Stromal cell of bone marrow (primary cell): Measurements from ENCODE around the gene C16orf54.
A peak's percentile ranks its signal among the peaks of the same experiment; 100 is the strongest.
"Not testable (repeated sequence)": the region's sequence is repeated elsewhere in the genome, so short reads cannot be mapped to it uniquely, and the experiment has no call there.

Source experiments
- DNase-seq: peaks from one replicate; pipeline ENCODE4 v3.0.0-alpha.2; 2012; ENCODE audit warnings: low read depth

Gene C16orf54

DNA sequence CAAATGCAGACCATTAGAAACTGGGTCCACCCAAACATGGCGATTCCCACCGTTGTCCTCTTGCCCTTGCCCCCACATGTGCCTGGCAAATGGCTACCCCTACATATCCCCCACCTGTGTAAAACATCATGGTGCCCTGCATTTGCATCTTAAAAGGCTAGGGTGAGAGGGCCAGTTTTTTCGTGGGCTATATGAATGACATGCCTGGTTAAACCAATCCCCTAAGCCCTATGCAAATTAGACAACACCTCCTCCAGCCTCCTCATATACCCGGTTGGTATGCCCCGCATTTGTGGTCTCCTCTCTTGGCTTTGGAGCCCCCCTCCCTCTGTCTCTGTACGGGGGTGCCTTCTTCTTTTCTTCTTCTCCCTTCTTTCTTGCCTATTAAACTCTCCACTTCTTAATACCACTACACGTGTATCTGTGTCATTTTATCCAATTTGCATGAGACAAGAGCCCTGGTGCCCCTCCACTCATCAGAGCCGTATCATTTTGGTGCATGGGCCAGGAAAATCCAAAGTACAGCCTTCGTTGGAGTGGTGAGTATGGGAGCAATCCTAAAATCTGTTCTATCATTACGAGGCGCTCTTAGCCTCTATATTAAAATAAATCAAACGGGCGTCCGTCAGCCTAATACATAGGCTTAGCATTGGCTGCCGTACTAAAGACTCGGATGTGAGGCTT lies 36.7 kb downstream of the C16orf54 start:
- DNase-seq = no peak

DNA sequence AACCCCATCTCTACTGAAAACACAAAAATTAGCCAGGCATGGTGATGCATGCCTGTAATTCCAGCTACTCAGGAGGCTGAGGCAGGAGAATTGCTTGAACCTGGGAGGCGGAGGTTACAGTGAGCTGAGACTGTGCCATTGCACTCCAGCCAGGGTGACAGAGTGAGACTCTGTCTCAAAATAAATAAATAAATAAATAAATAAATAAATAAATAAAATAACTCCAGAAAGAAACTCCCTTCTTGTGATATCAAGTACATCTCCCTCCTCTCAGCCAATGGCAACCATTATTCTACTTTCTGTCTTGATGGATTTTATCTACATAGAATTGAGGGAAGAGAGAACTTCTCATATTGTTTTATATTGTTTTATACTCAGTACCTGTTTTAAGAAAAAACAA lies 38.6 kb downstream of the C16orf54 start:
- not testable (repeated sequence) for DNase-seq

DNA sequence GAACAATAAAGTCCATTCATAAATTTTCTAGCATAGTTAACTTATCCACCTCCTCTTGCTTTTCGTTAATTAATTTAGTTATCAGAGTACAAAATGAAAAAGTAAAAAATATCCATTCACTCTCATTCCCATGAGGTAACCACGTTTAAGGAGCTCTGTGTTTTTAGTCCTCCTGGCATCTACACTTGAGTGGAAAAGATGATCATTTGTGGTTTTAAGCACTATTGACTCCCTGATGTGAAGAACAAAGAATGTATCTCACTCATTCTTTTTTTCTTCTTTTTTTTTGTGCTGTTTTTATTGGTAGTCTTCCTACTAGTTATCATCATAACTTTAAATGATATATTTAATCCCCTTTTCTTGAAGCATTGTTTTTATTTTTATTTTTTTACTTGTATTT lies 40.8 kb downstream of the C16orf54 start:
- no peak for DNase-seq

DNA sequence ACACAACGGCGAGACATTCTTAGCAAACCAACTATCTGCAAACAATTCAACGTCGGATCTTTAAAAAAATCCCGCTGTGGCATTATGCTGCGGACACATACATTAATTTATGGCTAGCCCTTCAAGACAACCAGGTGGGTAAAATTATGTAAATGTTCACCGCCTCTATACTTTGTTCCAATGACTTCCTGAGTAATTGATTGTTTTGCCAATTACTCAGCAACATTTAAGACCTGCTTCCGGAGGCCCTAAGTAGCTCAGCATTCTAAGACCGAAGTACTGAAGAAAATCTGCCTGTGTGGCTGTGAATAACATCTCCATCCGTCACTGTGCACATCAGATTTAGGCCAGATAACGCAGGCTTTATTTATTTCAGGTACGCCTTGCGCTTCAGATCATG lies 43.5 kb downstream of the C16orf54 start:
- DNase-seq = no peak

DNA sequence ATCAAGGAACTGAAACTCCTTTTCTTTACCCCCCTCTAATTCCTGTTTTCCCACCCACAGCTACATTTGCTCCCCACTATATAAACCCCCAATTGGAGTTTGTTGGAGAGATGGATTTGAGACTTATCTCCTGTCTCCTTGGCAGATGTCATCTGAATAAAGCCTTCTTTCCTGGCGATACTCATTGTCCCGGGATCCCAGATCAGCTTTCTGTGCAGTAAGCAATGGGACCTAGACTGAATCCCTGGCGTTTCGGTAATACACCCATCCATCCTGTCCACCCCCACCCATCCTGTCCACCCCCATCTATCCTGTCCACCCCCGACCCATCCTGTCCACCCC lies 44.6 kb downstream of the C16orf54 start:
- no peak for DNase-seq

DNA sequence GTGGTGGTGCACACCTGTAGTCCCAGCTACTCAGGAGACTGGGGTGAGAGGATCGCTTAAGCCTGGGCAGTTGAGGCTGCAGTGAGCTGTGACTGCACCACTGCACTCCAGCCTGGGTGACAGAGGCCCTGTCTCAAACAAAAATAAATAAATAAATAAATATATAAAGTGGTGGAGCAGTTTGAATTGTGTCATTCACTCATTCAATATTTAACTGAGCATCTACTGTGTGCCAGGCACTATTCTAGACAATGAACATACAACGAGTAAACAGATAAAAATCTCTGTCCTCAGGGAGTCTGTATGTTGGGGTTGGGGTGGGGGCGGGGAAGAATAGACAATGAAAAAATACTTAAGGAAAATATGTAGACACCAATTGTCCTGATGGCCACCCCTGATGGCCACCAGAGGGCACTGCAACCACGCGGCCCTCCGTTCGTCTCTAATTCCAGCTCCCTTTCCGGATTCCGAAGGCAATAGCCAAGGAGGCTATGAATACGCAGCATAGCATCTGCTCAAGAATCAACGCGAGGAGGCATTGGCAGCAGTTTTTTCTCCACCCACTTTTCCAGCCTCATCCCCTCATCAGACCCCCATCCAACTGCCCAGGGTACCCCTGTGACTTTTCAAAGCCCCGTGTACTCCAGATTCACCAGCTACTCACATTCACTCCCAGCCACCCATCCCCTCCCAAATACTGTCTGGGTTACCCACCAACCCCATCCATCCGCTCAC lies 45.4 kb downstream of the C16orf54 start:
- peak; percentile 83 for DNase-seq

DNA sequence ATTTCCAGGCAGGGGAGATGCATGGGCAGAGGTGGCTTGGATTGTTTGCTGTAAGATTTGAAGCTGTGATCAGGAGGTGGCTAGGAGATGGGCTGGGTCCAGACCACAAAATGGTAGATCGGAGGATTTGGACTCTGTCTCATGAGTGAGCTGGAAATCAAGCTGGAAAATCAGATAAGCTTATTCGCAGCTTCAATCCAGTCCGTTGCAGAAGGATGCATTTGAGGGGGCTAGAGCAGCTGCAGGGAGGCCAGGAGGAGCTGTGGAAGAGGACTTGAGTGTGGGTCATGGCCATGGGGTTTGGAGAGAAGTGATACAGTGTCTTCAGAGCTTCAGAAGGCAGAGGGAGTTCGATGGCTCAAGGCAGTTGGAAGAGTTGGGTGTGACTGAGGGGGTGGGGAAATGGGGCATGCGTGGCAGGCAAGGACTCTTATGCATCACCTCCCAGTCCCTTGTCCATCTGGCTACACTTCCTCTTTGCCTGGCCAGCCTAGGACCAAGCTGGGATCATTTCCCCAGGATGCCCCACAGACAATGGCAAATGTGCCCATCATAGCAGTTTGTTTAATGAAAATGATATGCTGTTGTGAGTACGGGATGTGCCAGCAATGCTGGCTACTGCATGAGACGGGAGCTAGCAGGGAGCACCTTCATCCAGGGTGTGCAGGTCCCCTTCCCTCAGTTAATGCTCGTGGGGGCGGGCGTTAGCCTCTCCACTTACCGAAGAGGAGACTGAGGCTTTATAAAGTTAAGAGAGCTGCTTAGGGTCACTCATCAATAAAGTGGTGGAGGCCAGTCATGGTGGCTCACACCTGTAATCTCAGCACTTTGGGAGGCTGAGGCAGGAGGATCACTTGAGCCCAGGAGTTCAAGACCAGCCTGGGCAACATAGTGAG lies 46.2 kb downstream of the C16orf54 start:
- DNase-seq = no peak

DNA sequence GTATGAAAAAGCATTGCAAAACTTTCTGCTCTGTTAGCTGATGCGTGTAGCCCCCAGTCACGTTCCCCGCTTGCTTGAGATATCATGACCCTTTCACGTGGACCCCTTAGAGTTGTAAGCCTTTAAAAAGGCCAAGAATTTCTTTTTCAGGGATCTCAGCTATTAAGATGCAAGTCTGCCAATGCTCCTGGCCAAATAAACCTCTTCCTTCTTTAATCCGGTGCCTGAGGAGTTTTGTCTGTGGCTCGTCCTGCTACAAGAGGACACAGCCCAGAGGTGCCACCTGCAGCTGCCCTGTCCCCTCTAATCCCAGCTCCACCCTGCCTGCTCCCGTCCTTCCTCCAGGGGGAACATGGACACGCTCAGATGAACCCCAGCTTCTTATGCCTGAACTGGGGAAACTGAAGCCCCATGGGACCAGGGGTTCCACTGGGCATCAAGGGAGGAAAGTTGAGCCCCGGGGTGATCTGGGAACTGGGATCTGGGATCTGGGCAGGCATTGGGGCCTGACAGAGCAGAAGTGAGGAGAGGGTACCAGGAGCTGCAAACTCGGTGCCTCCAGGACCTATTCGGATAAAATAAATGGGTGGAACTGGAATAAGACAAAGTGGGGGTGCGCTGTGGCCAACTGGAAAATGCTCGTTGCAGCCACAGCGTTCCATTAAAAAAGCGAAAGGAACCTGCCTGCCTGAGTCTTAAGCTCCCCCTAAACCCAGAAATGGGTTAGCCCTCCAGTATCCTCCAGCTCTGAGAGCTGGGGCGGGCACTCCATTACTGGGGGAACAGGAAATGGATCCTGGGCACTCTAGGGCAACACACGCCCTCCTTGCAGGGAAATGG lies 47.1 kb downstream of the C16orf54 start:
- DNase-seq = no peak

DNA sequence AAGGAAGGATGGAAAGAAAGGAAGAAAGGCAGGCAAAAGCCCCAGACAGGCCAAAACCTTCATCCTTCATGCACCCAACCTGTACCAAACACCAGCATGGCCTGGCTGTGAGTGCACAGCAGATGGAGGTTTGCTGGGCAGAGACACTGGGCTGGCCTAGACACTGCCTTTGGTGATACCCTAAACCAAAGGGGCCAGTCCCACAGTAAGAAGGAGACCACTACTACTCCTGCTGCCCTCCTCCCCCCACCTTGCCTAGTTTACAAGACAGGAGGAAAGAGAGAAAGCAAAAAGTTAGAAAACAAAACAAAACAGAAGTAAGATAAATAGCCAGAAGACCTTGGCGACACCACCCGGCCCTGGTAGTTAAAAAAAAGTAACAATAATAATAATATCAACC lies 47.7 kb downstream of the C16orf54 start:
- no peak for DNase-seq

DNA sequence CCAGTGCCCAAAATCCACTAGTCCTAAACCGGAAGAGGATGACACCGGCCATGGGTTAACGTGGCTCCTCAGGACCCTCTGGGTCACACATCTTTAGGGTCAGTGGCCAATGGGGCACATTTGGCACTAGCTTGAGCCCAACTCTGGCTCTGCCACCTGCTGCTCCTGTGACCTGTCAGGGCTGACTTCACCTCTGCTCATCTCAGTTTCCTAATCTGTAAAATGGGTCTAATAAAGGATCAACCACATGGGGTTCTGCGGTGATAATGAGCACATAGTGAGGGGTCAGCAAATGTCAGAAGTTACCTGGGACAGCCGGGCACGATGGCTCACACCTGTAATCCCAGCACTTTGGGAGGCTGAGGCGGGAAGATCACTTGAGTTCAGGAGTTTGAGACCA lies 48.4 kb downstream of the C16orf54 start:
- no peak for DNase-seq

DNA sequence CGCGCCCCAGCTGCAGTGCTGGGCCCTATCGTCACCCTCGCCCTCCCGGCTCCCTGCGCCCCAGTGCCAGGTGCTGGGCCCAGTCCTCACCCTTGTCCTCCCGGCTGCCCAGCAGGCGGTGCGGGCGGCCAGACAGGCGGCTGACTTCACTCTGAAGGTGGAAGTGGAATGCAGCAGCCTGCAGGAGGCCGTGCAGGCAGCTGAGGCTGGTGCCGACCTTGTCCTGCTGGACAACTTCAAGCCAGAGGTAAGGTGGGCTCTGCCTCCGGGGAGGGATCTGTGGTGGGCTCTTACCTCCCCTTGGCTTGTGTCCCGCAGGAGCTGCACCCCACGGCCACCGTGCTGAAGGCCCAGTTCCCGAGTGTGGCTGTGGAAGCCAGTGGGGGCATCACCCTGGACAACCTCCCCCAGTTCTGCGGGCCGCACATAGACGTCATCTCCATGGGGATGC lies 48.9 kb downstream of the C16orf54 start:
- DNase-seq = no peak

DNA sequence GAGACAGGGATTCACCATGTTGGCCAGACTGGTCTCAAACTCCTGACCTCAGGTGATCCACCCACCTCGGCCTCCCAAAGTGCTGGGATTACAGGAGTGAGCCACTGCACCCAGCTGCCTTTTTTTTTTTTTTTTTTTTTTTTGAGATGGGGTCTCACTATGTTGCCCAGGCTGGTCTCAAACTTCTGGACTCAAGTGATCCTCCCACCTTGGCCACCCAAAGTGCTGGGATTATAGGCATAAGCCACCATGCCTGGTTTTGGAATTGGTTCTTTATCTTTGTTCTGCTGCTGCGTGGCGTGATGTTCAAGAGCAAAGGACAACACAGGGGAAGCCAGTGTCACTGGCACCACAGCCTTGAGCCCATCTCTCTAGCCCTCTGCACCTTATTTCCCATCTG lies 50.1 kb downstream of the C16orf54 start:
- DNase-seq = not testable (repeated sequence)

DNA sequence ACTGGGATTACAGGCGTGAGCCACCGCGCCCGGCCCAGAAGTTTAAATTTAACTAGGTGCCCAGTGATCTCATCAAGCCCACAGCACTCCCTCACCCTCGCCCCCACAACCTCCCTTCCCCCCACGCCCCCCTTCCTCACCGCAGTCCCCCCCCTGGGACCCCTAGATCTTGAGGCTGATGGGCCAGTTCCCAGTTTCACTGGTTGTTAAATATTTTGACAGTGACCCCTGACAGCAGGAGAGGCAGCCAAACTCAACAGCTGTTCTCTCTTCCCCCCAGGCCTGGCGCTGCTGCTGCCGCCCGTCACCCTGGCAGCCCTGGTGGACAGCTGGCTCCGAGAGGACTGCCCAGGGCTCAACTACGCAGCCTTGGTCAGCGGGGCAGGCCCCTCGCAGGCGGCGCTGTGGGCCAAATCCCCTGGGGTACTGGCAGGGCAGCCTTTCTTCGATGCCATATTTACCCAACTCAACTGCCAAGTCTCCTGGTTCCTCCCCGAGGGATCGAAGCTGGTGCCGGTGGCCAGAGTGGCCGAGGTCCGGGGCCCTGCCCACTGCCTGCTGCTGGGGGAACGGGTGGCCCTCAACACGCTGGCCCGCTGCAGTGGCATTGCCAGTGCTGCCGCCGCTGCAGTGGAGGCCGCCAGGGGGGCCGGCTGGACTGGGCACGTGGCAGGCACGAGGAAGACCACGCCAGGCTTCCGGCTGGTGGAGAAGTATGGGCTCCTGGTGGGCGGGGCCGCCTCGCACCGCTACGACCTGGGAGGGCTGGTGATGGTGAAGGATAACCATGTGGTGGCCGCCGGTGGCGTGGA lies 51.2 kb downstream of the C16orf54 start:
- peak; percentile 47 for DNase-seq

DNA sequence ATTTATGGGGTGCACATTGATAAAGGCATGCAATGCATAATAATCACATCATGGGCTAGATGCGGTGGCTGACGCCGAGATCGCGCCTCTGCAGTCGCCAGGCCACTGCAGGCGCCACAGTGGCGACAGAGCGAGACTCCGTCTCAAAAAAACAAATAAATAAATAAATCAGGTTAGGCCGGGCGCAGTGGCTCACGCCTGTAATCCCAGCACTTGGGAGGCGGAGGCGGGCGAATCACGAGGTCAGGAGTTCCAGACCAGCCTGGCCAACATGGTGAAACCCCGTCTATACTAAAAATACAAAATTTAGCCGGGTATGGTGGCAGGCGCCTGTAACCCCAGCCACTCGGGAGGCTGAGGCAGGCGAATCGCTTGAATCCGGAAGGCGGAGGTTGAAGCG lies 53.2 kb downstream of the C16orf54 start:
- not testable (repeated sequence) for DNase-seq
